ENCODE data around the gene RNF138. TPM values are rescaled to one million over a fixed set of nuclear protein-coding genes. Genes with fewer than 3 reads are reported as not detected.
A peak's percentile ranks its signal among the peaks of the same experiment; 100 is the strongest.

Gene RNF138
- total RNA-seq, 1 donor = 28.3 TPM

- DNase-seq (ENCODE audit: low read depth) = no peak
- no peak for TF ChIP-seq CTCF (IDR thresholded peaks at IDR 0.05; ENCODE audit: insufficient read depth, low read length)
- H3K4me3 ChIP-seq (ENCODE audit: low read depth, low read length) = no peak overlapping the region
These were observed 31.6 kb upstream of the RNF138 start for GRCh38 chr18:32060026-32060425.

GRCh38 chr18:32067375-32068167, 24.1 kb upstream of the RNF138 start:
- no peak overlapping the region for H3K4me3 ChIP-seq (ENCODE audit: low read depth, low read length)
- no peak for TF ChIP-seq CTCF (IDR thresholded peaks at IDR 0.05; ENCODE audit: insufficient read depth, low read length)
- DNase-seq (ENCODE audit: low read depth) = no peak

- DNase-seq (ENCODE audit: low read depth) = peak; percentile 11
- H3K4me3 ChIP-seq (ENCODE audit: low read depth, low read length) = no peak overlapping the region
- TF ChIP-seq CTCF (IDR thresholded peaks at IDR 0.05; ENCODE audit: insufficient read depth, low read length) = peak; percentile 49
These were observed 19.4 kb upstream of the RNF138 start for GRCh38 chr18:32072321-32072720.

- no peak for DNase-seq (ENCODE audit: low read depth)
- H3K4me3 ChIP-seq (ENCODE audit: low read depth, low read length) = no peak overlapping the region
These were observed 17.5 kb upstream of the RNF138 start for GRCh38 chr18:32074206-32074605.

GRCh38 chr18:32078845-32079244, 12.8 kb upstream of the RNF138 start:
- DNase-seq (ENCODE audit: low read depth) = no peak
- H3K4me3 ChIP-seq (ENCODE audit: low read depth, low read length) = no peak overlapping the region
- TF ChIP-seq CTCF (IDR thresholded peaks at IDR 0.05; ENCODE audit: insufficient read depth, low read length) = no peak

More at GRCh38 chr18:32074206-32074605, 17.5 kb upstream of the RNF138 start:
- no peak for TF ChIP-seq CTCF (IDR thresholded peaks at IDR 0.05; ENCODE audit: insufficient read depth, low read length)

GRCh38 chr18:32081881-32082280, 9.8 kb upstream of the RNF138 start:
- no peak overlapping the region for H3K4me3 ChIP-seq (ENCODE audit: low read depth, low read length)
- TF ChIP-seq CTCF (IDR thresholded peaks at IDR 0.05; ENCODE audit: insufficient read depth, low read length) = no peak
- DNase-seq (ENCODE audit: low read depth) = peak; percentile 69

Data from fibroblast of the aortic adventitia (primary cell).